ENCODE data around the gene TEX13B.
"Not testable (repeated sequence)": the region's sequence is repeated elsewhere in the genome, so short reads cannot be mapped to it uniquely, and the experiment has no call there.

Gene TEX13B

GRCh38 chrX:107979534-107979933 lies 2.6 kb downstream of the TEX13B start:
- H3K4me3 ChIP-seq (ENCODE audit: low read depth, low read length): no peak overlapping the region
- TF ChIP-seq CTCF (IDR thresholded peaks at IDR 0.05; ENCODE audit: low read depth, low read length): no peak

- H3K4me3 ChIP-seq (ENCODE audit: low read depth, low read length): no peak overlapping the region
- TF ChIP-seq CTCF (IDR thresholded peaks at IDR 0.05; ENCODE audit: low read depth, low read length): peak; percentile 51
Observed at GRCh38 chrX:107978707-107979307, 3.4 kb downstream of the TEX13B start.

GRCh38 chrX:107978071-107978470 lies 4.1 kb downstream of the TEX13B start:
- no peak overlapping the region for H3K4me3 ChIP-seq (ENCODE audit: low read depth, low read length)
- TF ChIP-seq CTCF (IDR thresholded peaks at IDR 0.05; ENCODE audit: low read depth, low read length): no peak

- no peak for TF ChIP-seq CTCF (IDR thresholded peaks at IDR 0.05; ENCODE audit: low read depth, low read length)
- no peak overlapping the region for H3K4me3 ChIP-seq (ENCODE audit: low read depth, low read length)
Observed at GRCh38 chrX:107971636-107972035, 10.5 kb downstream of the TEX13B start.

- H3K4me3 ChIP-seq (ENCODE audit: low read depth, low read length): no peak overlapping the region
- no peak for TF ChIP-seq CTCF (IDR thresholded peaks at IDR 0.05; ENCODE audit: low read depth, low read length)
Observed at GRCh38 chrX:107970073-107970472, 12.1 kb downstream of the TEX13B start.

- no peak overlapping the region for H3K4me3 ChIP-seq (ENCODE audit: low read depth, low read length)
- TF ChIP-seq CTCF (IDR thresholded peaks at IDR 0.05; ENCODE audit: low read depth, low read length): no peak
Observed at GRCh38 chrX:107968623-107969022, 13.5 kb downstream of the TEX13B start.

GRCh38 chrX:107955337-107955736 lies 26.8 kb downstream of the TEX13B start:
- not testable (repeated sequence) for H3K4me3 ChIP-seq (ENCODE audit: low read depth, low read length)

- H3K4me3 ChIP-seq (ENCODE audit: low read depth, low read length): no peak overlapping the region
- TF ChIP-seq CTCF (IDR thresholded peaks at IDR 0.05; ENCODE audit: low read depth, low read length): no peak
Observed at GRCh38 chrX:107940095-107940494, 42.1 kb downstream of the TEX13B start.

Measured in WI38 (cell line).